T-cell (primary cell): ENCODE results near the gene TLX3. TPM values are rescaled to one million over a fixed set of nuclear protein-coding genes. Genes with fewer than 3 reads are reported as not detected.

Source experiments
- ATAC-seq, 4 experiments: fragments of 200-7000 bp in 3 of 4; fragments of 150-1000 bp in 1 of 4; cut with Tn5 transposase; replicated peaks in 1 of 4; 1 replicate in 3 of 4; 2 replicates in 1 of 4; pipeline ENCODE4 v1.10.0; 2021; ENCODE audit warnings: moderate library complexity in 3 of 4, mild to moderate bottlenecking in 2 of 4, moderate number of reproducible peaks in 1 of 4
- CTCF ChIA-PET, 2 donors: fragments of 300-600 bp; sonication (Branson Sonifier 250); formaldehyde crosslinking; loops; one replicate each; lab custom pipeline; 2022; ENCODE audit warnings: antibody characterized with exemption in 2 of 2; lab: Charles Lee
- POLR2A ChIA-PET, 2 donors: fragments of 300-600 bp; sonication (Branson Sonifier 250); formaldehyde crosslinking; loops; one replicate each; lab custom pipeline; 2022; ENCODE audit warnings: antibody characterized with exemption in 2 of 2; lab: Charles Lee
- DNase-seq, 35 experiments: peaks; one replicate each; pipeline versions ENCODE4 v3.0.0 to v3.0.0-alpha.2; 2013 to 2023
- H3K27ac ChIP-seq: one replicate; pipeline ENCODE4 v1.5.1; 2013; ENCODE audit warnings: low read length
- H3K27me3 ChIP-seq, 2 experiments: replicated peaks in 1 of 2; 1 replicate in 1 of 2; 2 replicates in 1 of 2; pipeline versions ENCODE4 v1.6.1 to v1.7.0; 2013; ENCODE audit warnings: low read length in 1 of 2, mixed read lengths in 1 of 2; ENCODE audit not compliant: control insufficient read depth in 2 of 2, insufficient read depth in 2 of 2; ENCODE audit errors: extremely low read depth in 1 of 2
- H3K36me3 ChIP-seq, 2 donors: 1 replicate in 1 of 2; 2 replicates in 1 of 2; pipeline versions ENCODE4 v1.6.1 to v1.7.0; 2013; ENCODE audit warnings: low read length in 1 of 2; ENCODE audit not compliant: control insufficient read depth in 2 of 2, insufficient read depth in 1 of 2; ENCODE audit errors: extremely low read depth in 1 of 2
- H3K4me1 ChIP-seq, 2 experiments: 1 replicate in 1 of 2; 2 replicates in 1 of 2; pipeline versions ENCODE4 v1.6.1 to v1.7.0; 2013; ENCODE audit warnings: low read length in 2 of 2, mixed read lengths in 1 of 2; ENCODE audit not compliant: insufficient read depth in 2 of 2, control insufficient read depth in 1 of 2; ENCODE audit errors: extremely low read depth in 1 of 2
- H3K4me3 ChIP-seq, 2 donors: 1 replicate in 1 of 2; 2 replicates in 1 of 2; pipeline versions ENCODE4 v1.5.1 to v1.7.0; 2013; ENCODE audit warnings: mild to moderate bottlenecking in 2 of 2, low read length in 1 of 2, moderate library complexity in 1 of 2; ENCODE audit not compliant: control insufficient read depth in 1 of 2; ENCODE audit errors: extremely low read depth in 1 of 2
- H3K9me3 ChIP-seq: 2 replicates; pipeline ENCODE4 v1.7.0; 2013
- H3K27ac Mint-ChIP-seq, 2 donors: one replicate each; pipeline ENCODE4 v1.8.0; 2020 to 2021; ENCODE audit warnings: mild to moderate bottlenecking in 2 of 2, mixed read lengths in 2 of 2
- H3K27me3 Mint-ChIP-seq, 2 donors: one replicate each; pipeline ENCODE4 v1.8.0; 2021 to 2022; ENCODE audit warnings: mixed read lengths in 2 of 2
- H3K36me3 Mint-ChIP-seq: one replicate; pipeline ENCODE4 v1.8.0; 2021; ENCODE audit warnings: mixed read lengths
- H3K4me1 Mint-ChIP-seq, 3 donors: one replicate each; pipeline ENCODE4 v1.8.0; 2020 to 2022; ENCODE audit warnings: mixed read lengths in 3 of 3, mild to moderate bottlenecking in 1 of 3
- H3K4me3 Mint-ChIP-seq, 3 donors: one replicate each; pipeline ENCODE4 v1.8.0; 2020 to 2022; ENCODE audit warnings: mild to moderate bottlenecking in 3 of 3, mixed read lengths in 3 of 3, moderate library complexity in 3 of 3
- H3K9me3 Mint-ChIP-seq, 3 donors: one replicate each; pipeline ENCODE4 v1.8.0; 2020 to 2022; ENCODE audit warnings: mixed read lengths in 3 of 3
- WGBS: methylation state at CpG from one replicate; pipeline ENCODE4 v1.1.5; 2013; ENCODE audit warnings: missing lambda C conversion rate; ENCODE audit not compliant: insufficient coverage; 5-methylcytosine and 5-hydroxymethylcytosine counted together
- total RNA-seq, 35 experiments: library from RNA in 6 of 35; stranded (reverse) in 6 of 35; fragments of 120-200 nt in 1 of 35; gene quantifications; one replicate each; pipeline versions ENCODE4 v1.2.1 to v1.2.4 and lab custom pipeline; 2013 to 2026

TLX3 gene
- total RNA-seq (not detected), total RNA-seq (lab: John Stamatoyannopoulos, UW) (0 to 0.12 (median 0) reads per million in 29 experiments)
- total RNA-seq (2013) = not detected

DNA sequence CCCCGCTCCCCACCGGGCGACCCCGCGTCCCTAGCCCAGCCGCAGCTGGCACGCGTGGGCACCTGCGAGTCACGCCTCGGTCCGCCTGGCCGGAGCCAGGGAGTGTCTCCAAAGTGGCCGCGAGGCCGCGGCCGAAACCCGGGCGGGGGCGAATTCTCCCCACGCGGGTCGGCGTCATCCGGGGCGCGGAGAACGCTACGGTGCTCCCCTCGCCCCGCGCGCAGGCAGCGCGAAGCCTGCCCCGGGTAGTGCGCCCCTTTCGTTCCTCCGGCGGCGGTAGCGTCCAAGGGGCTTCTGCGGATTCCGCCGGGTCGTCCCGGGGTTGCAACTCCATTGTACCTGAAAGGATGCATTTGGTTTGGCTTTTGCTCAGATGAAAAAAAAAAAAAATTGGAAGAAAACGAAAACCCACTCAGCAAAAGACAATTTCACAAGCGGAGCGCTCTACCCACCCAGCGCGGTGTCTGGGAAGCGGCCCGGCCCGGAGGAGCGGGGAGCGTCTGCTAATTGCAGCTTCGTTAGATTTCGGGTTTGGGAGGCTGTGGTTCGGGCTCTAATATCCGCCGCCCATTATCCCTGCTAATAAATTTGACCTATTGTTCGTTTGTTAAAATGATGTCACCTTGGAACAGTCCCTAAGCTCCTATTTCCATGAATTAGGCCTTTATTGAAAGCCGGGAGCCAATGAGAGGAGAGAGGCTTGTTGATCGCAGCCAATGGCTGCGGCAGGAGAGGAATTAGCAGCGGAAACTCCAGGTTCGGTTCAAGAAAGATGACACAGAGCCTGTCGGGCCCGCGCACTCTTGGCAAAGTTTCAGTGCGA is at the start of gene TLX3:
Gene TLX3 (plus strand): TSS at position 796 of the 823 bp plus-strand sequence. CDS start 118 bp downstream, outside the sequence.
- Mint-ChIP-seq H3K27me3 (peaks cover 51 to 76% of the 10 kb centered on the region in 2 donors), H3K4me3 (peak within 1 kb of the TSS in 1 of 3 donors; percentile 62), H3K4me1 (peaks cover 18 to 32% (median 23%) of the 10 kb centered on the region in 3 donors), H3K9me3 (no peaks in the 10 kb centered on the region), H3K36me3 (no peaks in the 10 kb centered on the region), H3K27ac (no peak within 1 kb of the TSS)
- WGBS = 15% methylated on average over 56 of the region's 73 CpGs
- Histone ChIP-seq H3K4me1 (peaks cover 0 to 35% of the 10 kb centered on the region in 2 experiments), H3K27ac (no peak within 1 kb of the TSS), H3K27me3 (peaks cover 15 to 89% of the 10 kb centered on the region in 2 experiments), H3K9me3 (no peaks in the 10 kb centered on the region), H3K36me3 (no peaks in the 10 kb centered on the region), H3K4me3 (no peak within 1 kb of the TSS)
- POLR2A ChIA-PET = no interaction called here
- ATAC-seq (no peak), DNase-seq (no peak)
- CTCF ChIA-PET = no interaction called here

DNA sequence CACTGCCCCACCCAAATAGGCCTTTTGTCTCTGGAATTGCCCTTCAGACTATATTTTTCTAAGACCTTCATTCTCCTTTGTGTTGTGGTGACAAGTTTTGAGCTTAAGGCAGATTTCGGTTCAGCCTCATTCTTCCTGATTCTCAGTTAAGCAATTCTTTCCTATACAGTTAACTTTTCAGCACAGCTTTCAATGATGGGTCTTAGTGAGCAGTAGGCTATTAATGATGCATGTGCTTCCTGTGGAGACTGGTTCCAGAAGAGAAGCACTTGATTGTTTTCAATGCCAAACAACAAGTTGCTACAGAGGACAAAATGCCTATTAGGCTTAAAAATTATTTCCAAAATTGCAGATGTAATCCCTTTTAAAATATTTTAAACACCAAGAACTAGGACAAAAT is 47.7 kb upstream of the TLX3 start:
- ChIA-PET CTCF (no interaction called here), POLR2A (no interaction called here)
- H3K9me3 ChIP-seq = no peaks in the 10 kb centered on the region
- Mint-ChIP-seq H3K27me3 (no peaks in the 10 kb centered on the region), H3K36me3 (no peaks in the 10 kb centered on the region), H3K27ac (no peak overlapping the region), H3K4me1 (peaks cover 15 to 19% (median 16%) of the 10 kb centered on the region in 3 donors), H3K9me3 (no peaks in the 10 kb centered on the region), H3K4me3 (no peak overlapping the region)
- no peak overlapping the region for H3K27ac ChIP-seq
- H3K4me1 ChIP-seq = peaks cover 5 to 10% of the 10 kb centered on the region in 2 experiments
- no peak for ATAC-seq
- no peaks in the 10 kb centered on the region for H3K27me3 ChIP-seq
- DNase-seq = no peak
- no peak overlapping the region for H3K4me3 ChIP-seq
- WGBS = no CpG with 5 or more reads among the region's 1 CpG
- H3K36me3 ChIP-seq = no peaks in the 10 kb centered on the region

DNA sequence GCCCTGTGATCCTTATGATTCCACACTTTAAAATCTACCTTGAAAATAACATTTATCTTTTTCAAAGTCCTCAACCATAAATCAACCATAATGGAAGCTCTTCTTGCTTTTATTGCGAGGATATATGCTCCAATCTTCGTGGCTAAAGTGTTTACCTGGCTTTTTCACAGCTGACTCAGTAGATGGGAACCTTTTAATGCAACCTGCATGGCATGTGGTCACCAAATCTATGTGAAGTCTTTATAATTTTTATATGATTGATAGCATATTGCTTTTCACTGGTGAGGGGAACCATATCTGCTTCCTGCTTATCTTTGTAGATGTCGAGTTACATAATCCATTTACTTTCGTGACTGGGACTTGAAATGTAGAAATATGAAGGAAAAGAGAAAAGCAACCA is 47.1 kb upstream of the TLX3 start:
- Mint-ChIP-seq H3K36me3 (no peaks in the 10 kb centered on the region), H3K27me3 (no peaks in the 10 kb centered on the region), H3K4me3 (no peak overlapping the region), H3K27ac (no peak overlapping the region), H3K9me3 (no peaks in the 10 kb centered on the region), H3K4me1 (peaks cover 15 to 19% (median 16%) of the 10 kb centered on the region in 3 donors)
- H3K27me3 ChIP-seq = no peaks in the 10 kb centered on the region
- ChIA-PET POLR2A (no interaction called here), CTCF (no interaction called here)
- ATAC-seq (no peak), DNase-seq (no peak)
- no peak overlapping the region for H3K27ac ChIP-seq
- H3K36me3 ChIP-seq = no peaks in the 10 kb centered on the region
- H3K9me3 ChIP-seq = no peaks in the 10 kb centered on the region
- H3K4me1 ChIP-seq = peaks cover 5 to 10% of the 10 kb centered on the region in 2 experiments
- no CpG with 5 or more reads among the region's 4 CpGs for WGBS
- H3K4me3 ChIP-seq = no peak overlapping the region

DNA sequence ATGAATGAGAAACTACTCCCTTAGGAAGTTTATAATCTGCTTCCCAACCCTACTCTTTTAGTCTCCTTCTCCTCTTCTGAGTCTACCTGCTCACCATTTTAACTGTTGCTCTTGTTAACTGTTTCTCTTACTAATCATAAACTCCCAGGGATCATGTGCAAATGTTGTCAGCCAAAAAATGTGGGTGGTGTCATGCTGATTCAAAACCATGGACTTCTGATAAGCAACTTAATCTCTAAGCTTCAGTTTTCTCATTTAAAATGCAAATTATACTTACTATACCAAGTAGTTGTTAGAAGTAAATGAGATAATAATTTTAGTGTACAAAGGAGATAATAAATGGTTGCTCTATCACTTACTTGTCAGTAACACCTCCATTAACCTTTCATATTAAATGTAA is 45.9 kb upstream of the TLX3 start:
- no peak overlapping the region for H3K4me3 Mint-ChIP-seq
- Histone ChIP-seq H3K4me3 (no peak overlapping the region), H3K27ac (no peak overlapping the region), H3K4me1 (peaks cover 5 to 10% of the 10 kb centered on the region in 2 experiments), H3K27me3 (peaks cover 0 to 5% of the 10 kb centered on the region in 2 experiments), H3K9me3 (no peaks in the 10 kb centered on the region), H3K36me3 (no peaks in the 10 kb centered on the region)
- H3K27me3 Mint-ChIP-seq = no peaks in the 10 kb centered on the region
- no peak overlapping the region for H3K27ac Mint-ChIP-seq
- peaks cover 15 to 19% (median 16%) of the 10 kb centered on the region in 3 donors for H3K4me1 Mint-ChIP-seq
- H3K9me3 Mint-ChIP-seq = no peaks in the 10 kb centered on the region
- ChIA-PET POLR2A (no interaction called here), CTCF (no interaction called here)
- DNase-seq = no peak
- no peak for ATAC-seq
- H3K36me3 Mint-ChIP-seq = no peaks in the 10 kb centered on the region

DNA sequence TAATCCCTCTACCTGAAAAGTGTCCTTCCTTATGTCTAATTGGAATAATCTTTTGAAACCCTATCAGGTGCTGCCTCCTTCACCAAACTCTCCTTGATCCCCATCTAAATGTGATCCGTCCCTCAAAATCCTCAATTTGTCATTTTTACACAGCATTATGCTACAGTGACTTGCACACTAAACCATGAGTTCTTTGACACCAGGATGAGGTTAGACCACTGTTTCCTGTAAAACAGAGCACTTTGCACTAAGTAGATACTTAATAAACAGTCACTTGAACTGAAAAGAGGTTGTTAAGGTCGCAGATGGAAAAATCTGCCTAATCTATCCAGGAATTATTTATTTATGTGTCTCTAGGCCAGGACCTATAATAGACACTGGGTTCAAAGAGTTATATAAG is 44.2 kb upstream of the TLX3 start:
- POLR2A ChIA-PET = no interaction called here
- DNase-seq = peak in 1 of 35 experiments; percentile 13
- no peak overlapping the region for H3K27ac Mint-ChIP-seq

DNA sequence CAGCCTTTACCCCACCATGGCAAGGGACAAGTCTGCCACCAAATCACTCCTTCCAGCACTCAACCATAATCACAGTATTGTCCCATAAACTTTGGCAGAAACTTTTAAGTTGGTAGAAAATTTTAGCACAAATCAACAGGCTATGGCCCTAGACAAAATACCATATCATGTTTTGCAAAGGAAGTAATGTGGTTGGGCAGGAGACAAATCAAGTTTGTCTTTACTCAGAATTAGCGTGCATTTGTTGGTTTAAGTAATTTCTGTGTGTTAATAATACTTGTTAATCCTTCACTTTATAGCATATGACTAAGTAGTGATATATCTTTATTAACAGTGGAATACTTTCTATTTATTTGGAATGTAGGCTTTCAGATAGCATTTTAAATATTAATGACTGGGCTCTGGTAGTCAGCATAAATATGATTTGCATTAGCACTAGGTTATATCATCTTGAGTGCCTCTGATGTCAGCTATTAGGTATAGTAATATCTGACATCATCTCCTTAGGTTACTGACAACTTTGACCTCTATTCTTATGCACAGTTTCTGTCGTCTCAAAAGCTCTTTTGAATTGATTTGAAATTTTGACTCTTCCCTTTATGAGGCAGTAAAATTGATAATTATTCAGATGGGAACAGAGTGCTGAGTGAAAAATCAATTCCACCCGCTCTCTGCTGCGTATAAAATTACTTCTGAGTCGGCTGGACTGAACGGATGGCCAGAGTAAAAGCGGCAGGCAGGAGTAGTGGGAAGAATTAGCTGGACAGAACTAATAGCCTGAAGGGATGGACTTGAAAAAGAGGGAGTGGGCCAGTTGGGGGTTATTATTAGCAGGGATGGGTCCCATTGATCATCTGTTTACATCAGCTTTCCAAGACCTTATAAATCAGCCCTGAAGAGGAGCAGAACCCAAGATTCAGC is 40.1 kb upstream of the TLX3 start:
- CTCF ChIA-PET = no interaction called here
- 97% methylated on average over 4 of the region's 7 CpGs for WGBS
- H3K4me3 Mint-ChIP-seq = no peak overlapping the region

More for the DNA sequence above, 44.2 kb upstream of the TLX3 start:
- Histone ChIP-seq H3K27ac (no peak overlapping the region), H3K27me3 (peaks cover 0 to 5% of the 10 kb centered on the region in 2 experiments), H3K9me3 (no peaks in the 10 kb centered on the region), H3K4me1 (peaks cover 5 to 10% of the 10 kb centered on the region in 2 experiments), H3K36me3 (no peaks in the 10 kb centered on the region), H3K4me3 (no peak overlapping the region)
- H3K4me3 Mint-ChIP-seq = no peak overlapping the region
- no peaks in the 10 kb centered on the region for H3K27me3 Mint-ChIP-seq
- 20% methylated on average over 1 of the region's 2 CpGs for WGBS
- ATAC-seq = peak in 2 of 4 experiments; percentile 52 to 54
- H3K9me3 Mint-ChIP-seq = no peaks in the 10 kb centered on the region
- peaks cover 15 to 19% (median 16%) of the 10 kb centered on the region in 3 donors for H3K4me1 Mint-ChIP-seq
- CTCF ChIA-PET = no interaction called here
- H3K36me3 Mint-ChIP-seq = no peaks in the 10 kb centered on the region

More for the DNA sequence above, 40.1 kb upstream of the TLX3 start:
- DNase-seq = no peak
- Mint-ChIP-seq H3K27me3 (peaks cover 0 to 8% of the 10 kb centered on the region in 2 donors), H3K27ac (no peak overlapping the region), H3K36me3 (no peaks in the 10 kb centered on the region), H3K9me3 (peaks cover 0 to 6% (median 0%) of the 10 kb centered on the region in 3 donors), H3K4me1 (peaks cover 13 to 14% (median 14%) of the 10 kb centered on the region in 3 donors)
- ATAC-seq = no peak
- Histone ChIP-seq H3K4me1 (peaks cover 5 to 10% of the 10 kb centered on the region in 2 experiments), H3K27ac (no peak overlapping the region), H3K36me3 (no peaks in the 10 kb centered on the region), H3K4me3 (no peak overlapping the region), H3K9me3 (no peaks in the 10 kb centered on the region), H3K27me3 (peaks cover 0 to 5% of the 10 kb centered on the region in 2 experiments)
- POLR2A ChIA-PET = no interaction called here
